ENCODE measurements around the gene MUC5B.

The MUC5B gene

GRCh38 chr11:1303126-1303821 lies 80.4 kb downstream of the MUC5B start:
- DNase-seq = peak; percentile 5

GRCh38 chr11:1303973-1304372 lies 81.1 kb downstream of the MUC5B start:
- no peak for DNase-seq

- DNase-seq = peak; percentile 79
These were observed 81.5 kb downstream of the MUC5B start for GRCh38 chr11:1304380-1304779.

- no peak for DNase-seq
These were observed 82.2 kb downstream of the MUC5B start for GRCh38 chr11:1305063-1305495.

GRCh38 chr11:1305501-1306056 lies 82.7 kb downstream of the MUC5B start:
- DNase-seq = peak; percentile 6

GRCh38 chr11:1306186-1307162 lies 83.6 kb downstream of the MUC5B start:
- no peak for DNase-seq

GRCh38 chr11:1307163-1307870 lies 84.5 kb downstream of the MUC5B start:
- no peak for DNase-seq

- DNase-seq = no peak
These were observed 85.3 kb downstream of the MUC5B start for GRCh38 chr11:1307998-1308742.

GRCh38 chr11:1308743-1309497 lies 86.1 kb downstream of the MUC5B start:
- DNase-seq = no peak

GRCh38 chr11:1309498-1310317 lies 86.8 kb downstream of the MUC5B start, which contains the start of gene TOLLIP:
Gene TOLLIP (minus strand): TSS chr11:1309632. CDS start chr11:1309498, 134 bp downstream.
- peak; percentile 89 for DNase-seq

- DNase-seq = no peak
These were observed 87.4 kb downstream of the MUC5B start for GRCh38 chr11:1310318-1310687.

- no peak for DNase-seq
These were observed 88.1 kb downstream of the MUC5B start for GRCh38 chr11:1310772-1311468.
